OCI-LY7 (cell line): ENCODE data around the gene PNMA8C. TPM values are rescaled to one million over a fixed set of nuclear protein-coding genes. Genes with fewer than 3 reads are reported as not detected.
"Not testable (repeated sequence)": the region's sequence is repeated elsewhere in the genome, so short reads cannot be mapped to it uniquely, and the experiment has no call there.

Experiments
- BruUV-seq: library from RNA; stranded (reverse); fragments of 400-500 nt; replicated peaks from 2 replicates; lab custom pipeline; 2021; lab: Mats Ljungman, UMichigan
- CTCF ChIA-PET: fragments of 300-600 bp; sonication (Branson Sonifier 250); formaldehyde crosslinking; loops from one replicate; lab custom pipeline; 2022; ENCODE audit warnings: antibody characterized with exemption; ENCODE audit not compliant: unreplicated experiment; lab: Charles Lee
- POLR2A ChIA-PET: fragments of 300-600 bp; sonication (Branson Sonifier 250); formaldehyde crosslinking; loops from one replicate; lab custom pipeline; 2022; ENCODE audit warnings: antibody characterized with exemption; lab: Charles Lee
- DNase-seq: peaks from one replicate; pipeline ENCODE4 v3.0.0-alpha.2; 2015; ENCODE audit warnings: low spot score
- H2AFZ ChIP-seq: fragments of 200-600 bp; sonication (generic), shearing (Covaris generic); 2 replicates; pipeline ENCODE4 v1.6.1; 2014; ENCODE audit warnings: mild to moderate bottlenecking, antibody characterized with exemption, low read length, moderate library complexity
- H3K27ac ChIP-seq: fragments of 200-600 bp; sonication (generic); 2 replicates; pipeline ENCODE4 v1.5.1; 2014; ENCODE audit warnings: mixed run types, low read depth, mild to moderate bottlenecking, moderate library complexity, low read length, inconsistent platforms; ENCODE audit not compliant: poor library complexity, severe bottlenecking
- H3K36me3 ChIP-seq: fragments of 200-600 bp; sonication (generic); 2 replicates; pipeline ENCODE4 v1.6.1; 2014; ENCODE audit warnings: mild to moderate bottlenecking, antibody characterized with exemption, low read length, moderate library complexity, mixed read lengths; ENCODE audit not compliant: insufficient read depth
- H3K4me1 ChIP-seq: fragments of 200-600 bp; sonication (generic); 2 replicates; pipeline ENCODE4 v1.5.1; 2014; ENCODE audit warnings: mild to moderate bottlenecking, low read length; ENCODE audit not compliant: insufficient read depth, poor library complexity, severe bottlenecking
- H3K4me2 ChIP-seq: fragments of 200-600 bp; sonication (generic); 2 replicates; pipeline ENCODE4 v1.6.1; 2014; ENCODE audit warnings: mild to moderate bottlenecking, low read length
- H3K4me3 ChIP-seq: fragments of 200-600 bp; sonication (generic); 2 replicates; pipeline ENCODE4 v1.5.1; 2014; ENCODE audit warnings: mild to moderate bottlenecking, low read depth, low read length; ENCODE audit not compliant: poor library complexity, severe bottlenecking
- H3K79me2 ChIP-seq: fragments of 200-600 bp; sonication (generic); 2 replicates; pipeline ENCODE4 v1.6.1; 2016; ENCODE audit warnings: low read depth, mild to moderate bottlenecking, low read length, moderate library complexity, mixed read lengths; ENCODE audit not compliant: insufficient read depth
- H3K9me2 ChIP-seq: fragments of 200-600 bp; sonication (generic); 2 replicates; pipeline ENCODE4 v1.6.1; 2016; ENCODE audit warnings: mild to moderate bottlenecking, low read length, mixed read lengths; ENCODE audit not compliant: insufficient read depth
- H3K9me3 ChIP-seq: fragments of 200-600 bp; sonication (generic); 2 replicates; pipeline ENCODE4 v1.6.1; 2014; ENCODE audit warnings: mild to moderate bottlenecking, mixed run types, low read length, mixed read lengths
- H4K20me1 ChIP-seq: fragments of 200-600 bp; sonication (generic); 2 replicates; pipeline ENCODE4 v1.6.1; 2014; ENCODE audit warnings: mild to moderate bottlenecking, antibody characterized with exemption, low read length, moderate library complexity, mixed read lengths; ENCODE audit not compliant: insufficient read depth
- CTCF ChIP-seq: fragments of 200-600 bp; sonication (generic); conservative IDR thresholded peaks from 2 replicates; pipeline ENCODE4 v1.5.1; 2014; ENCODE audit warnings: mild to moderate bottlenecking, antibody characterized with exemption, low read length, moderate library complexity, mixed read lengths
- EZH2phosphoT487 ChIP-seq: fragments of 200-600 bp; sonication (generic); IDR thresholded peaks from 2 replicates; pipeline ENCODE4 v1.6.1; 2018; ENCODE audit warnings: low read depth, borderline replicate concordance, mild to moderate bottlenecking, mixed run types, antibody characterized with exemption, low read length, moderate library complexity, mixed read lengths
- intact Hi-C: fragments of 100-400 bp; cut with micrococcal nuclease; formaldehyde crosslinking; loops from one replicate; pipeline ENCODE4 v1.10.0; 2022; ENCODE audit not compliant: unreplicated experiment
- total RNA-seq, 2 experiments: library from RNA; depleted of rRNA in 1 of 2; stranded (reverse); fragments of >200 nt in 1 of 2; shearing (Covaris generic) in 1 of 2; gene quantifications; 2 replicates each; pipeline ENCODE4 v1.2.3, GENCODE V29; 2014 to 2022

PNMA8C gene
- total RNA-seq, 2 experiments from 2014 or later: 1.0 to 4.9 TPM

DNA sequence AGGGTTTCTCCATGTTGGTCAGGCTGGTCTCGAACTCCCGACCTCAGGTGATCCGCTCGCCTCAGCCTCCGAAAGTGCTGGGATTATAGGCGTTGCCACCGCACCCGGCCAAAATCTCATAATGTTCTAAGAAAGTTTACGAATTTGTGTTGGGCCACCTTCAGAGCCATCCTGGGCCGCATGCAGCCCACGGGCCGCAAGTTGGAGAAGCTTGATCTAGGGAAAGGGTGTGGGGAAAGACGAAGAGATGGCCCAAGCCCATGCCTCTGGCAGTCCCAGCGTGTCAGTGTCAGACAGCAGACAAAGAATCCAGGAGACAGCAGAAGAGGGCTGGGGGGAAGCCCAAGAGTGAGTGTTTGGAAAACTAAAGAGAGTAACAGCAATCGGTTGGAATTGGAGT lies 17.3 kb upstream of the PNMA8C start:
- Histone ChIP-seq H3K9me3 (peaks cover 9% of the 10 kb centered on the region), H4K20me1 (no peaks in the 10 kb centered on the region), H3K79me2 (no peaks in the 10 kb centered on the region), H2AFZ (no peak overlapping the region; the same call in 1 of the 2 replicates), H3K27ac (no peak overlapping the region), H3K4me3 (no peak overlapping the region), H3K9me2 (no peaks in the 10 kb centered on the region), H3K36me3 (no peaks in the 10 kb centered on the region), H3K4me2 (no peak overlapping the region), H3K4me1 (peaks cover 21% of the 10 kb centered on the region)
- BruUV-seq: no TSS peak
- TF ChIP-seq CTCF (no peak), EZH2phosphoT487 (no peak)
- ChIA-PET POLR2A (interaction anchor here (1.0 kb wide), 1 partner anchor 11 kb away, joined by 3 read pairs; no protein-coding TSS in a partner anchor), CTCF (no interaction called here)
- intact Hi-C loops: no loop called here
- DNase-seq: no peak

GRCh38 chr19:46442808-46443450 lies 14.2 kb upstream of the PNMA8C start:
- no peak for TF ChIP-seq CTCF
- TF ChIP-seq EZH2phosphoT487: no peak
- H2AFZ ChIP-seq: peak overlapping the region; percentile 34; the same call in 1 of the 2 replicates
- H3K36me3 ChIP-seq: no peaks in the 10 kb centered on the region
- H3K27ac ChIP-seq: no peak overlapping the region
- H3K9me2 ChIP-seq: no peaks in the 10 kb centered on the region
- H3K4me1 ChIP-seq: peaks cover 17% of the 10 kb centered on the region
- no peaks in the 10 kb centered on the region for H3K79me2 ChIP-seq
- no peak overlapping the region for H3K4me2 ChIP-seq
- H3K9me3 ChIP-seq: no peaks in the 10 kb centered on the region
- no TSS peak for BruUV-seq
- H3K4me3 ChIP-seq: no peak overlapping the region
- intact Hi-C loops: no loop called here
- ChIA-PET POLR2A (interaction anchor here (2.0 kb wide), 1 partner anchor 23 kb away, joined by 10 read pairs; no protein-coding TSS in a partner anchor), CTCF (no interaction called here)
- DNase-seq: no peak
- H4K20me1 ChIP-seq: no peaks in the 10 kb centered on the region

DNA sequence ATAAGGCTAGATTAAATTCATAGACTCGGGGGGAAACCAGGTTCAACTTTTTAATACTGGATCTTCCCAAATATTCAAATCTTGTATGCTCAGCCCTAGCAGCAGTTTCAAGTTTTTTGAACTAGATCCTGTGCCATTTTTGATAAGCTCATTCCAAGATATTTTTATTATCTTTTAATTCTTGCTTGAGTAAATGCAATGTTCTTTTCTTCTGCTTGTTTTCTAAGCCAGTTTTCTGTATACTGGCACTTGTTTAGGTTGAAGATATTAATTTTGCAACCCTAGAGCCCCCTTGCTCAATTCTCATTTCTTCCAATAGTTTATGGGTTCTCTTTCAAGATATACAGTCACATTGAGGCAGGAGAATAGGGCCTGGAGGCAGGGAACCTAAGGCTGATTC lies 13.1 kb upstream of the PNMA8C start:
- H4K20me1 ChIP-seq: no peaks in the 10 kb centered on the region
- H3K4me2 ChIP-seq: no peak overlapping the region
- POLR2A ChIA-PET: interaction anchor here (0.6 kb wide), 1 partner anchor 1282 kb away, joined by 3 read pairs; no protein-coding TSS in a partner anchor
- no peak for DNase-seq
- H3K9me2 ChIP-seq: no peaks in the 10 kb centered on the region
- H3K4me3 ChIP-seq: no peak overlapping the region
- no peaks in the 10 kb centered on the region for H3K9me3 ChIP-seq
- no peaks in the 10 kb centered on the region for H3K36me3 ChIP-seq
- BruUV-seq: no TSS peak
- no peak for TF ChIP-seq EZH2phosphoT487
- no peak for TF ChIP-seq CTCF
- no peaks in the 10 kb centered on the region for H3K79me2 ChIP-seq
- intact Hi-C loops: no loop called here
- H3K27ac ChIP-seq: no peak overlapping the region
- CTCF ChIA-PET: no interaction called here
- no peak overlapping the region for H2AFZ ChIP-seq
- H3K4me1 ChIP-seq: peaks cover 6% of the 10 kb centered on the region

GRCh38 chr19:46435689-46436088 lies 7.0 kb upstream of the PNMA8C start:
- DNase-seq, H3K9me2 ChIP-seq, BruUV-seq, H3K36me3 ChIP-seq, H3K79me2 ChIP-seq, H3K4me2 ChIP-seq, H3K27ac ChIP-seq, H4K20me1 ChIP-seq, H2AFZ ChIP-seq, POLR2A ChIA-PET, intact Hi-C loops, H3K4me3 ChIP-seq, H3K9me3 ChIP-seq: not testable (repeated sequence)
- CTCF ChIA-PET: interaction anchor here (0.6 kb wide), 1 partner anchor 29 kb away, joined by 3 read pairs; no protein-coding TSS in a partner anchor
- peaks cover 22% of the 10 kb centered on the region for H3K4me1 ChIP-seq
